ENCODE results near the gene NHLRC2. TPM values are rescaled to one million over a fixed set of nuclear protein-coding genes. Genes with fewer than 3 reads are reported as not detected.

NHLRC2 gene
- total and polyA plus RNA-seq, 10 donors: 3.4 to 71.1 (median 47.1) TPM

DNA sequence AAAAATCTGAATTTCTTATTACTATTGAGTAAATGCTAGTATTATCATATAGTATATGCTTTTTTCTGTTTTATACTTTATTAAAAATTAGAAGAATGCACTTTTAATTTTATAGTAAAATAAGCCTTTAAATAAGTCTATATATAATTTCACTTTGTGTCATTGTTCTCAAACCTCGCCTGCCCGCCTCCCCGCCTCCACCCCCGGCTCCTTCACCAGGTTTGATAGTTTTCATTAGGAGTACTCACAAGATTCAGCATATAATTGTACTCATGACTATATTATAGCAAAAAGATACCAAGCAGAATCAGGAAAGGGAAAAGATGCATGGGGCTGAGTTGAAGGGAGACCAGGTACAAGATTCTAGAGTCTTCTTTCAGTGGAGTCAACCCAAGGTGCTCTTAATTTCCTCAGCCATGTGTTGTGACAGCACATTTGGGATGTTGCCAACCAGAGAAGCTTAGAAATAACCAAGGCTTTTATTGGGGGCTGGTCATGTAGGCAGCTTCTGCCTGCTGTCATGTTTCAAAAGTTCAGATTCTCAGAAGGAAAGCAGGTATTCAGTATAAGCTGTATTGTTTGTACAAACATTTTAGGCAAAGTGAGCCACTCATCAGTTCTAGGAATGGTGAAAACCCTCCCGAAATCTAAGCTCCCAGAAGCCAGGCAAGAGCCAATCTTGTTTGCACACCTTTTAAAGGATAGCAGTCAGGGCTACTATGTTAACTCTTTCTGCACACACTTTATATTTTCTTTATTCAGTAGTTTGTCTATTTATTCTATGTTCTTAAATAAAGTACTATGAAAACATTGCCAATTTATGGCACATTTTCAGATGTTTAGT, 12.3 kb downstream of the NHLRC2 start:
- DNase-seq: no peak
- TF ChIP-seq POLR2A (IDR thresholded peaks at IDR 0.05) (no peak), POLR2AphosphoS5 (IDR thresholded peaks at IDR 0.05) (no peak)
- TF ChIP-seq, protein P1, sequence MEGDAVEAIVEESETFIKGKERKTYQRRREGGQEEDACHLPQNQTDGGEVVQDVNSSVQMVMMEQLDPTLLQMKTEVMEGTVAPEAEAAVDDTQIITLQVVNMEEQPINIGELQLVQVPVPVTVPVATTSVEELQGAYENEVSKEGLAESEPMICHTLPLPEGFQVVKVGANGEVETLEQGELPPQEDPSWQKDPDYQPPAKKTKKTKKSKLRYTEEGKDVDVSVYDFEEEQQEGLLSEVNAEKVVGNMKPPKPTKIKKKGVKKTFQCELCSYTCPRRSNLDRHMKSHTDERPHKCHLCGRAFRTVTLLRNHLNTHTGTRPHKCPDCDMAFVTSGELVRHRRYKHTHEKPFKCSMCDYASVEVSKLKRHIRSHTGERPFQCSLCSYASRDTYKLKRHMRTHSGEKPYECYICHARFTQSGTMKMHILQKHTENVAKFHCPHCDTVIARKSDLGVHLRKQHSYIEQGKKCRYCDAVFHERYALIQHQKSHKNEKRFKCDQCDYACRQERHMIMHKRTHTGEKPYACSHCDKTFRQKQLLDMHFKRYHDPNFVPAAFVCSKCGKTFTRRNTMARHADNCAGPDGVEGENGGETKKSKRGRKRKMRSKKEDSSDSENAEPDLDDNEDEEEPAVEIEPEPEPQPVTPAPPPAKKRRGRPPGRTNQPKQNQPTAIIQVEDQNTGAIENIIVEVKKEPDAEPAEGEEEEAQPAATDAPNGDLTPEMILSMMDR (IDR thresholded peaks at IDR 0.05 in 8 of 11, conservative IDR thresholded peaks at IDR 0.05 in 3 of 11): no peak
- Histone ChIP-seq H3K4me1 (peaks cover 0 to 46% (median 15%) of the 10 kb centered on the region in 6 donors), H3K4me3 (no peak overlapping the region), H3K9me3 (peaks cover 0 to 2% (median 0%) of the 10 kb centered on the region in 8 donors), H3K27me3 (replicated peaks in 1 of 7) (no peaks in the 10 kb centered on the region), H3K36me3 (peaks cover 0 to 33% (median 4%) of the 10 kb centered on the region in 6 donors), H3K27ac (no peak overlapping the region)
- intact Hi-C loops (cut with DNase I; ENCODE audit: low total_unique reads): no loop called here
- 84 to 98% (median 96%) methylated on average over 5 of the region's 5 CpGs for WGBS, 5 donors

DNA sequence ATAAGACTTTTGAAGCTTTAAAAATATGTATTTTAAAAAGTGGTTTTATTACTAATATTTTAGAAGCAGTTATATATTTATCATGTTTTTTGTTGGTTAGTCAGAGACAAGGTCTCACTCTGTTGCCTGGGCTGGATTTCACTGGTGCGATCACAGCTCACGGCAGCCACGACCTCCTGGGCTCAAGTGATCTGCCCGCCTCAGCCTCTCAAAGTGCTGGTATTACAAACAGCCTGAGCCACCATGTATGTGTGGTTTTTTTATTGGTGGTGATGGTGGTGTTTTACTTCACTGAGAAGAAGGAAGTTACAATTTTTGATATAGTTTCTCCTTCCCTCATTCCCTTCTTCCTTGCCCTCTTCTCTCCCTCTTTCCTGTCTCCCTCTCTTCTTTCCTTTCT, 13.4 kb downstream of the NHLRC2 start:
- H3K9me3 ChIP-seq: peaks cover 0 to 14% (median 10%) of the 10 kb centered on the region in 8 donors
- no peak for DNase-seq
- WGBS, 5 donors: 81 to 88% (median 87%) methylated on average over 4 of the region's 4 CpGs
- H3K27ac ChIP-seq: no peak overlapping the region
- H3K4me3 ChIP-seq: no peak overlapping the region
- peaks cover 0 to 46% (median 15%) of the 10 kb centered on the region in 6 donors for H3K4me1 ChIP-seq
- intact Hi-C loops (cut with DNase I; ENCODE audit: low total_unique reads): no loop called here
- no peaks in the 10 kb centered on the region for H3K27me3 ChIP-seq (replicated peaks in 1 of 7)
- H3K36me3 ChIP-seq: peaks cover 0 to 27% (median 0%) of the 10 kb centered on the region in 6 donors
- TF ChIP-seq, protein P1 (IDR thresholded peaks at IDR 0.05 in 8 of 11, conservative IDR thresholded peaks at IDR 0.05 in 3 of 11): no peak
- TF ChIP-seq POLR2A (IDR thresholded peaks at IDR 0.05) (no peak), POLR2AphosphoS5 (IDR thresholded peaks at IDR 0.05) (no peak)

DNA sequence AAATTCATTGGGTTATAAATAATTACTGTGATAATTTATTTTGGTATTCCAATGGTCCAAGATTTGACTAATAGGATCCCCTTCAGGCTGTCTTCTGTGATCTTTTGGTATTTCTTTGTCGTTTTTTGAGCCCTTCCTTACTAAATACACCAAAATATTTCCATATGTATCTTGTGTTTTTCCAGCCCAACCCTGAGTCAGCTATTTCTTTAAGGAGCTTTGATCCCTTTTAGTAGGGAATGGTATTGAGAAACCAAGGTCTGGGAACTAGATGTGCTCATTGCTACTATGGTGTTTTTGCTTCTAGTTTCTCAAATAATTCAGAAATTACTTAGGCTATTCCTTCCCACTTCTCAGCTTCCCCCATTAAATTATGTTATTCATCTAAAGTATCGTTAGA, 15.3 kb downstream of the NHLRC2 start:
- whole genome bisulfite sequencing, 5 donors: 72 to 99% (median 93%) methylated on average over 2 of the region's 2 CpGs

More for the DNA sequence above, 15.3 kb downstream of the NHLRC2 start:
- Histone ChIP-seq H3K4me3 (no peak overlapping the region), H3K27ac (no peak overlapping the region), H3K4me1 (peaks cover 0 to 44% (median 15%) of the 10 kb centered on the region in 6 donors), H3K9me3 (peaks cover 0 to 19% (median 14%) of the 10 kb centered on the region in 8 donors), H3K27me3 (replicated peaks in 1 of 7) (no peaks in the 10 kb centered on the region), H3K36me3 (peaks cover 0 to 8% (median 0%) of the 10 kb centered on the region in 6 donors)
- intact Hi-C loops (cut with DNase I; ENCODE audit: low total_unique reads): no loop called here
- no peak for DNase-seq
- no peak for TF ChIP-seq POLR2A (IDR thresholded peaks at IDR 0.05)
- TF ChIP-seq, protein P1 (IDR thresholded peaks at IDR 0.05 in 8 of 11, conservative IDR thresholded peaks at IDR 0.05 in 3 of 11): no peak
- no peak for TF ChIP-seq POLR2AphosphoS5 (IDR thresholded peaks at IDR 0.05)
